ENCODE data around the gene RECQL5.
A peak's percentile ranks its signal among the peaks of the same experiment; 100 is the strongest.

Gene RECQL5

DNA sequence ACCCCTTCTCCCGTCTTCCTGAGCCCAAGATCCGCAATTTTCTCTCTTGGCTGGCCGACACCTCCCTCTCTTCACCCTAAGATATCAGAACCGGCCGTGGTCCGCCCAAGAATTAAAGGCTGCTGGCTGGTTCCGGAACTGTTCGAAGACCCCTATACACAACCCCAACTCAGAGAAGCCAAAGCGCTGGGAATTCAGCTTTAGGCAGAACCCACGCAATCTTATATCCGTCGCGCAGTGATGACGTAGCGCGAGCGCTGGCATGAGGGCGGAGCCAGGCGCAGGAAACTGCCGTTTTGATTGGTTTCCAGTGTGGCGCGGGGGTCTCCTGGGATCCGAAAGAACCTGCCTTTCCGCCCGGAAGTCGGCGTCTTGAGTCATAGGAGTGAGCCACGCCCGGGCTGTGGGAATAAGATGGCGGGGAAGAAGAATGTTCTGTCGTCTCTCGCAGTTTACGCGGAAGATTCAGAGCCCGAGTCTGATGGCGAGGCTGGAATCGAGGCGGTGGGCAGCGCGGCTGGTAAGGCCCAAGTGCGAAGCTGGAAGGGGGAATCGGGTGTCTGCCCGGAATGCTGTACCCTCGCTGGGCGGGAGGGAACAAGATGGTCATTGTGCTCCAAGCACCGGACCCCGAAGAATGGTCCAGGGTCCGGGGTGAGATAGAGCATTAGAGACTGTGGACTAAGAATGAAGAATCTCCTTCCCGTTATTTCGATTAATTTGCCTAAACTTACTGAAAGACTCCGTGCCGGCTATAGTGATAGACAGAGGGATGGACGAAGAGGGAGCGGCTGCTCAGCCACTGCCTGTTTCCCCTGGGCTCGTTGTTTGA is at the start of gene RECQL5, which contains the start of gene SAP30BP:
Gene RECQL5 (minus strand): TSS at position 196 of the 832 bp plus-strand sequence. CDS start 597 bp downstream, outside the sequence.
Gene SAP30BP (plus strand): TSS at position 380 of the 832 bp plus-strand sequence. CDS start 35 bp downstream, at position 415.
- FAIRE-seq = peak; percentile 90

- no peak for FAIRE-seq
Observed at GRCh38 chr17:75712446-75712845, 45.5 kb upstream of the RECQL5 start.

DNA sequence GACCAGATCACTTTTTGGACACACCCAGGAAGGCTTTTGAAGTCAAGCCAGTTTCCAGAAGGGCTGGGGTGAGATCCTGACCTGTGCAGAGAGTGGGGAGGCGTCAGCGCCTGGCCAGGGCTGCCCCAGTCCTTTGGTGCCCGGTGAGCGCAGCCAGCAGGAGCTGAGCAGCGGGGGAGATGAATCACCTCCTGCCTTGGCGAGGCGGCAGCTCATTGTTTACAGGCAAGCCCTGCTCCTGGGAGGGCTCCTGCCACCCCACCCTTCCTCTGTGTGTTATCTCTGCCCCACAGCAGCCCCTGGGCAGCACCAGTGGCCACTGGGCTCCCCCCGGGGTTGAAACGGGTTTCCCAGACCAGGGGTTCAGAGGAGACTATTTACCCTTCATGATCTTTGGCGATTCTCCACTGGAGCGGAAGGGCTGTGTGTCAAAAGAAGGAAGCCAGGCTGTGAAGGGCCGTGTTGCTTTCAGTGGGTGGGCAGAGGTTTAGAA is 40.2 kb upstream of the RECQL5 start:
- no peak for FAIRE-seq

- no peak for FAIRE-seq
Observed at GRCh38 chr17:75706042-75706728, 39.2 kb upstream of the RECQL5 start.

DNA sequence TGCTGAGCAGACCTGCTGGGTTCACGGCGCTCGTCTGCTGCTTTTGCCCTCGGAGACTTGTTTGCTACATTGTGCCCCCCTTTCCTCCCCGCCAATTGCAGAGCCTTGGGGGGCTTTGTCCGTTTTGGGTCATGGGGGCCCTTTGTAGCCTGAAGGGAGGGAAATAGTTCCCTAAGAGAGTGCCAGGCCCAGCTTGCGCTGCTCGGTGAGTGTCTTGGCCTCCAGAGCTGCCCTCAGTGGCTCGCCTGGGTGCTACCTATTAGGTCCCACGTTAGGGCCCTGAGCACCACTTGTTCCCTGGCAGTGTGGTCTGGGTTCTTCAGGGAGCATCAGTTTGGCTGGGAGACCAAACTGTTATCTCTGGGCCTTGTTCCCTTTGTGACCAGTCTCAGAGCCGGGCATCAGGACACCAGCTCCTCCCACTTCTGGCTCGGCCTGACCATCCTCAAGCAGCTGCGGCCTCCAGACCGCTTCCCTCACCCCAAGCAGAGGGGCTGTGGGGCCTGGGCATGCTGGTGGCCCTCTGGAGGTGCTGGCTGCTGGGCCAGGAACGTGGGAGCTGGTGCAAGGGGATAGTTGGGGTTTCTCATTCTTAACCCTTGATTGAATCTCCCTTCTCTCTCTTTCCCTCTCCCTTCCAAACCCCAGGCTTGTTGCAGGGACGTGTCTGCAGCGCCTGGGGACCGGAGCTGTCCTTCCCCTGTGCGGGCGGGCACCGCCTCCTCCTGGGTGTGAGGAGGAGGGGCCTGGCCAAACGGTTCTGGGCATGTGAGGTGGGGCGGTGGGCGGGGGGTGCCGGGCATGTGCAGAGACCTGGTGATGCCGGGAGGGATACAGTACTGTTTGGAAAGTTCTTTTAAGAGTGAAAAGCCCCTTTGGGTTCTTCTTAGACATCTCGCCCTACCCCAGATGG is 38.3 kb upstream of the RECQL5 start:
- no peak for FAIRE-seq

DNA sequence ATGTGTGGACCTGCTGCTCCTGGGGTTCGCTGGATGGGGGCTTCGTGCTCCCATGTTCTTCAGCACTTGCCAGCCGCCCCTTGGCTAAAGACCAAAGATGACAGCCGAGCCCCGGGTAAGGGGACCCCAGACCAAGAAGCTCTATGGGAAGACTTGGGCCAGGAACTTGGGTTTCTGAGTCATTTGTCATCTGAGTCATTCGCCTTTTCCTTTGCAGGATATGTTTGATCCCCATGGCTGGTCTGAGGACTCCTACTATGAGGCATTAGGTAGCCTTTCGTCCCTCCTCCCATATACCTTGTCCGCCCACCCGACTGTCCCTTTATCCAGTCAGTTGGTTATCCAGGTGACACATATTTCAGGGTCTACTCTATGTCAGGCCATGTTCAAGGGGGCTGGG is 36.6 kb upstream of the RECQL5 start:
- FAIRE-seq = no peak

DNA sequence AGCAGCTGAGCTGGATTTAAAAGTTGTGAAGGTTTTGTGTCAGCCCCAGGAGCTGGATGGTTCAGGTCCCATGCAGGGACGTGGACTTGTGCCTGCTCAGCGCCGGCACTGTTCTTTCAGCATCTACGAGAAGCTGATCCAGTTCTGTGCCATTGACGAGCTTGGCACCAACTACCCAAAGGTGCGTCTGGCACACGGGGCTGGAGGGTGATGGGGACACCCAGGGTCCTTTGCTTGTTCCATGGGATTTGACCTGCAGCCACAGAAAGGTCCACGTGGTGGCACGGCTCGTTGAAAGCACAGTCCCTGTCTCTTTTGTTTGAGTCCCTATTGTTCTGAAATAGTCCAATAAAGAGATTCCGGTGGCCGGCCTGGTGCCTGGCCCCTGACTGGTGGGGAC is 36.2 kb upstream of the RECQL5 start:
- no peak for FAIRE-seq

- no peak for FAIRE-seq
Observed at GRCh38 chr17:75701288-75701687, 34.3 kb upstream of the RECQL5 start.

GRCh38 chr17:75698659-75699058 is 31.7 kb upstream of the RECQL5 start:
- FAIRE-seq = no peak

- no peak for FAIRE-seq
Observed at GRCh38 chr17:75697651-75698291, 30.8 kb upstream of the RECQL5 start.

DNA sequence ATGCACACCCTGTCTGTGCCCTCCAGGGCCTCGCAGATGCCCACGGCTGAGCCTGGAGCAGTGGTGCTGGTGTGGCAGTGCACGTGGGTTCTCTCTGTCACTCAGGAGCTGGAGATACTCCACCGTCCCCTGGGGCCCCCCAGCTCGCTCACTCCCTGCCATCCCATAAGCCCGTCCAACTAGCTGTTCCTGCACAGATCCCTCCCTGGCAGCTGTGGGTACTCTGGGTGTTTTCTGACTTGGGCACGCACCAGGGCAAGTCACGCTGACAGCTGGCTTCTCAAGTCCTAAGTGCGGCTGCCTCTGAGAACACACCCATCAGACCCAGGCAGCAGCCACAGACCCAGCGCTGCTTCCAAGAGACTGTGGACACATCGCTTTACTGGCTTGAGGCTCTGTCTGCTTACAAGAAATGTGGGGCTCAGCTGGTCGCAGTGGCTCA is 28.9 kb upstream of the RECQL5 start:
- FAIRE-seq = no peak

DNA sequence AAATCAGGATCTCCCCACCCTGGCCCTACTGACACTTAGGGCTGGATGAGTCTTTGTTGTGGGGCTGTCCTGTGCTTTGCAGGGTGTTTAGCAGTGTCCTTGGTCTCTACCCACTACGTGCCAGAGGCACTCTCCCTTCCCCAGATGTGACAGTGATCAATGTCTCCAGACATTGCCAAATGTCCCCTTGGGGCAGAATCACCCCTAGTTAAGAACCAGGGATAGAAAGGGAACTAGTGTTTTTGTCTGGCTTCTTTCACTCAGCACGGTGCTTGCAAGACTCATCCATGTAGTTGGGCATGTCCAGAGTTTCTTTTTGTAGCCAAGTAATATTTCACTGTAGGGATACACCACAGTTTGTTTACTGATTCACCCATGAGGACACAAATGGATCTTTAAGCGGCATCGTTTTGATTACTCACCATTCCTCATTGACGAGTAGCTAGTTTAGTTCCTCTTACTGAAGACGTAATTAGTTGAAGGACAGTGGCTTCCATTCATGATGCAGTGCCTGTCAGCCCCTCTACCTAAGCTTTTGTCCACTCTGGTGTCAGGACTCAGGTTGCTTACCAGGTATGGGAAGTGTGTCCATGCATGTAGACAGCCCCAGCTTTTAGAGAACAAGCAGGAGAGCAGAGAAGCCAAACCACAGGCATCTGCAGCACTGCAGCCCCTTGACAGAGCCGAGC is 28.3 kb upstream of the RECQL5 start:
- FAIRE-seq = no peak

DNA sequence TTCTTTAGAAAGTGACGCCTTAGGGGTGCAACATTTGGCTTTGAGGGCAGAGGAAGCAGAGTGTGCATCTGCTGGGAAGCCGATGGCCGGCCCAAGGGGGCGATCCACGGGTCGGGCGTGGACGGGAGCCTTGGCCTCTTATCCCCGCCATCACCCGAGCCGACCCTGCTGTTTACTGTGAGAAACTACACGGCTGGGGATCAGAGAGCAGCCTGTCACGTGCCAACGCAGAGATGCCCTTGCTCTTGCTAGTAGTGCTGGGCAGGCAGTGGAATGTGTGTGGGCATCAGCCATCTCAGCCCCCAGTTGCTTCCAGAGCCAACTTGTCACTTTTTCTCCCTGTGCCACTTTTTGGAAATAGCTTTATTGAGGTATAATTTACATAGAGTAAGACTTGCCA is 27.6 kb upstream of the RECQL5 start:
- no peak for FAIRE-seq

GRCh38 chr17:75693500-75694481 is 26.8 kb upstream of the RECQL5 start:
- FAIRE-seq = no peak

- FAIRE-seq = no peak
Observed at GRCh38 chr17:75692976-75693375, 26.0 kb upstream of the RECQL5 start.

DNA sequence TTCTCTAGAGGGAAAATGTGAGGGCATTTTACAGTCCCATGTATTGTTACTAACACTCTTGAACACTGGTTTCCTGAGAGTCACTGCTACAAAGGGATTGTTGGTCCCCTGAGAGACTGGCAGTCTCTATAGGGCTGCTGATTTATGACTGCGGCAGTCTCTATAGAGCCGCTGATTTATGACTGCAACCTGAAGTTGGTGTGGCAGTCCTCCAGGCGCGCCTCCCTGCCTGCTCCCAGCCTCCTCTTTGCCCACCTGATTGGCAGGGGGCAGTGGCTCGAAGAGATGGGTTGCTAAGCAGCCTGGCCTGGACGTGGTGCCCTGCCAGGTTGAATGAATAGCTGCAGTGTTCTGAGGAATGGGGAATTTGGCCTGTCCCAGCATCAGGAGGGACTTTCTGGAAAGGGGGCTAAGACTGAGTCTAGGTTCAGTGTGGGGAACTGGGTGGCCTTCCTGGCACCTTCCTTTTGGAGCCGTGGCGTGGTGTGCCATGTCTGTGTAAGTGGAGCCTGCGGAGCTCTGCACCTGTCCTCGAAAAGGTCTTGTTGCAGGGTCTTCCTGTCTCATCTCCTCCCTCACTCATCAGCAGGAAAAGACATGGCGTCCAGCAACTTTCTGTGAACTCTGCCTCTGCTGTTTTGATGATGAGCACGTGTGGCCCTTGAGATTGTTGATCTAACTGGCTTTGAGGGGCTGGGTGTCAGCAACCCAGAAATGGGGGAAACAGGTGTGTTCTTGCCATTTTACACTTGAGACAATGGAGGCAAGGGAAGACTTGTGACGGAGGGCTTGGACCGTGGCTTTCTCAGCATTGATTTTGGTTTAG is 25.1 kb upstream of the RECQL5 start:
- no peak for FAIRE-seq

GRCh38 chr17:75691371-75691791 is 24.4 kb upstream of the RECQL5 start:
- FAIRE-seq = no peak

GRCh38 chr17:75689441-75689873 is 22.5 kb upstream of the RECQL5 start:
- FAIRE-seq = no peak

DNA sequence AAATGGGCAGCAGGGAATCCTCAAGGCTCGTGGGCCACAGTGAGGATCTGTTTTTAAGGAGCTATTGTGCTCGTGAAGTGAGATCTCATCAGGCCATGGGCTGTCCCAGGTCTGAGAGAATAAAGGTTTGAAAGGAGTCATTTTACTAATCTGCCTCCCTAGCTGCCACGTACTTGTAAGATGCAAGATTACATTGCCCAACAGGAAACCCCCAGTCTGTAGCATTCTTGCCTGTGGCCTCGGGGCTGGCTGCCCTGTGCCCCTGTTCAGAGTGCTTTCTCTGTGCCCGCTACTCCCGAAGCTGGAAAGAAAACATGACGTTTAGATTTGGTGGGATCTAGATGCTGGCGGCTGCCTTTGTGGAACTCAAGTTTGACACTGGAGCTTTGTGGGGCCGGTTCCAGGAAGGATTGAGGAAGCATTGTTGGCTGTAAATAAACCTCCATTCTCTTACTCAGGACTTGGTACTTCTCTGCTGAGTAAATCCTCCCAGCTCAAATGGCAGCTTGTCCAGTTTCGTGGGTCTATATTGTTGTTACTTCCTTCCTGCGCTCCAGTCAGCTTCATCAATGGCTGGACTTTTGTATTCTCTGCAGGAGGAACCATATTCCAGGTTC is 21.4 kb upstream of the RECQL5 start:
- no peak for FAIRE-seq

Measured in TTC549 (cell line).